Activated CD4-positive, CD25-positive, alpha-beta regulatory T cell treated with anti-CD3 and anti-CD28 coated beads, Interleukin-2, amount 50 U/mL, for 72 hours (primary cell): ENCODE data around the gene MX2.

Source experiments
- DNase-seq: peaks from one replicate; pipeline ENCODE4 v3.0.0; 2021

Gene MX2

DNA sequence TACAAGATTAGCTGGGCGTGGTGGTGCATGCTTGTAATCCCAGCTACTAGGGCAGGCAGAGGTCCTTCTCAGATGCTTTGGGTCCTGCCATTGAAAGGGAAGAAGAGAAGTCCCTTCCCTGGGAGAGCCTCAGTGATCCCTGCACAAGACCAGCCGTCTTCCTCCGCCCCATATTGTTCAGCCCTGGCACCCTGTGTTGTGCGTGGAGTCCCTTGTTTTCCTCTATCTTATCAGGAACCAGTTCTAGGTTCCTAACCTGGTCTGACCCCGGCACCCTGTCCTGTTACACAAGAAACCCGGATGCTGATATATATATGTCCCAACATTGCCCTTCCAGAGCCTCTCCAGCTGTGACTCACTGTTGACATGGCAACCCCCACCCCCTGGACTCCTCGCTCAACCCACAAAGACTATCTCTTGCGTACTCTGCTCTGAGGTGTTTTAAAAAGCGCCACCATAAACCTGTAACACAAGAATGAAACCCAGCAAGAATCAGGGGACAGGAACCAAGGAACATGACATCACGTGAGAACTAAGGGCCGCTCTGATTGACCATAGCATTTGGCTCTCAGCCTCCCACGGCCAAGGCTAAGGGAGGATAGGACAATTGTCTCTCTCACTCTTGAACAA is 4.8 kb downstream of the MX2 start:
- no peak for DNase-seq

- no peak for DNase-seq
Measured at GRCh38 chr21:41367301-41367944, 5.6 kb downstream of the MX2 start.

DNA sequence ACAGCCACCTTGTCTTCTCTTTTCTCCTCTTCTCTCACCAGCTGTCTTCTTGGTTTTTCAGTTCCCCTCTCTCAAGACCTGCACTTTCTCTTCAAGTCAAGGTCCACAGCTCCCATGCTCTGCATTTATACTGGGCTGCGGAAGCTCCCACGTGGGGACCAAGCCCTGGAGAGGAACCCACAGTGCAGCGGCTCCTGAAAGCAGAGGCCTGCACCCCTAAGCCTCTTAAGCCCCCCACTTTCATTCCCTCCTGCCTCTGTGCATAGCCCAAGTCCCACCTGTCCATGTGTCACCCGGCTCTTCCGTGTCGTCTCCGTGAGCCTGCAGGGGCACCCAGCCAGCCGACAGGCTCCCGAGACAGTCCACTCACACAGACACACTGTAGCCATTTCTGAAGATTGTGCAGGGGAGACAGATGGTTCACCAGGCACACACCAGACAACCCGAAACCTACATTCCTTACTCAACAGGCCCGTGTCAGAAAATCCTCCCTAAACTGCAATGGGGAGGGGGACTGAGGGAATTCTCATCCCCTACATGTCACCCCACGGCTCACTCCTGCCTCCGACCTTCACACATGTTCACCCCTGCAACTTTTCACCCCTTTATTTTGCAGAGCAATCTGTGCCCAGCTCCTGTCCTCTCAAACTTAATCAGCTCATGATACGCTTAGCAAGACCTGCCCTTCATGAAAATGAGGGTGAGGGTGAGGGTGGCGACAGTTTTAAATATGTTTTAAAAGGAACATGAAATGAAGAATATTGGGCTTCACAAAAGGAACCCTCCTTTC is 6.3 kb downstream of the MX2 start:
- no peak for DNase-seq

DNA sequence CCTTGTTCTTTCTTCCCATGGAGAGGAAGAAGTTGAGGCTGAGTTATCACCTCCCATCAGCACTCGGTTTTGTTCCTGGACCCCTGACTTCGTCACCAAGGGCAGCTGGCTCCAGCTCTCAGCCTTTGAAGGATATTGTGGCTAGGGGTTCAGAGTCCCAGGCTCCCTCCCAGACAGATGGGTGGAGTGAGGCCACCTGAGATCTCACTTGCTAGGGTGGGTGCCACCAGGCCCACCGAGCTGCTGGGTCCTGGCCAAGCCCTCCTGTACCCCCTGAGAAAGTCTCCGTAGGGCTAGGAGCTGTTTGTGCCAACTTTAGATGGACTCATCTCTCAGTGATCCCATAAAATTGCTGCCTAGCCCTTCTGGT is 6.9 kb downstream of the MX2 start:
- no peak for DNase-seq

DNA sequence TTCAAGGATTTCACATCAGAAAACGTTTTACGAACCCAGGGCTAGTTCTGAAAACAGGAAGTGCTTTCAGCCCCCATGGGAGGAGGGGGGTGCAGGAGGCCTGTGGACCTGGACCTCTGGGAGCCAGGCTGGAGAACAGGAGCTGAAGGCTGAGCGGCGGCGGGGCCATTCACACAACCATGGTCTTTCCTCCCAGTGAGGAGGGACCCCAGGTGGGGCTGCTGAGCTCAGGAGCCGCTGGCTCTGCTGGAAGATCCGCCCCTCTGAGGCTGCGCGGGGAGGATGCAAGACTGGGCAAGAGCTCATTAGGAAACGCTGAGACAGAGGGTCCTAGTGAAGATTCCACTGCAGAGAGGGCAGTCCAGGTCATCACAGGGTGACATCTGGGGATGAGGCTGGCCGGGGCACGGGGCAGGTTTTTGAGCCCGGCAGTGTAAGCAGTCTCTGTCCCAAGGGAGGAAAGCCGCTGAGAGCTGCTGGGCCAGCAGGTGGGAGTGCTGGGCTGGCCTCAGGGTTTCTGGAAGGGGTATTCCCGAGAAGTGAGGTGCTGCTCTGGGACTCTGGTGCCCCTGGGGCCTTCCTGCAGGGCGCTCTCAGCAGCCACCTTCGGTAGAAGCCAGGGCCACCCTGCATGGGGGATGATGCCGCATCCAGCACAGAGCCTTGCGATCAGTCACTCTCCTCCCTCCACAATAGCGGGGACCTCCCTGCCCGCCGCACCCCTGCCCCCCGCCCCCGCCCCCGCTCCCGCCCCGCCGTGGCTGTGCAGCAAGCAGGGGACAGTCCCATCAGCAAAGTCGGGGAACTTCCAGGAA is 7.5 kb downstream of the MX2 start:
- DNase-seq, result peak; percentile 49

DNA sequence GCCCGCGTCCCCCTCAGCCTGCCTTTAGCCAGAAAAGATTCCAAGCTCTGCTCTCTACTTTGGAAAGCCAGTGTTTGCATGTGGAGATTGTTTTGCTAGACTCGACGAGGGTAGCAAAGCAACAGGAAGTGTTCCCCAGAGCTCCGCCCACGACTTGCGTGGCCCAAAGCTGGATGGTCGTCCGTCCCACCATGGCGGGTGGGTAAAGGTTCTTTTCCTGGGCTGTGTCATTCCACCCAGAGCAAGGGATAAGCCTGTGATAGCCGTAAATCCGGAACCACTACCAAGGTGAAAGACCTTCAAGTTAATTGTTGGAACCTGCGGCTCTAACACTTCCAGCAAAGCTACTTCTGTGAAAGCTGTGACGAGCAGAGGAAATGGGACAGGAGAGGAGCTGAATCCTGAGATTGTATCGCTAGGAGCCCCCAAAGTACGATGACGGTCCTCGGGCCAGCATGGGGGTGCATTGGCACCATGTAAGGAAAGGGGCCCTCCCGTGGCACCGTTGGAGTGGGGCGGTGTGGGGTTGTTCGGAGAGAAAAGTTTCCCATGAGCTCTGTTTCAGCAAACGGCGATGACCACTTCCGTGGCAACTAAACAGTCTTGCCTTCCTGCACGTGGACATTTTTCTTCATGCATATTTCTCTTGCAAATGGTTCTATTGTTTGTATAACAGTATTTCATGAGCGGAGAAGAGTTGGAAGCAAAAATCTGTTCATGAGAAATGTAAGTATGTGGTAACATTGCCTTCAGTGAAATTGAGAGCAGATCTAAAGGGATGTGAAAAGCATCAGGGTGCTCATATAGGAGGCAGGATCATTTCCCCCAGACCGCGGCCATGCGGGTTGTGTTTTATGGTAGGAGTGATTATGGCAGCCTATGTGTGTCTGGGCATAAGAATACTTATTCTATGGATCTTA is 8.4 kb downstream of the MX2 start:
- peak; percentile 41 for DNase-seq

DNA sequence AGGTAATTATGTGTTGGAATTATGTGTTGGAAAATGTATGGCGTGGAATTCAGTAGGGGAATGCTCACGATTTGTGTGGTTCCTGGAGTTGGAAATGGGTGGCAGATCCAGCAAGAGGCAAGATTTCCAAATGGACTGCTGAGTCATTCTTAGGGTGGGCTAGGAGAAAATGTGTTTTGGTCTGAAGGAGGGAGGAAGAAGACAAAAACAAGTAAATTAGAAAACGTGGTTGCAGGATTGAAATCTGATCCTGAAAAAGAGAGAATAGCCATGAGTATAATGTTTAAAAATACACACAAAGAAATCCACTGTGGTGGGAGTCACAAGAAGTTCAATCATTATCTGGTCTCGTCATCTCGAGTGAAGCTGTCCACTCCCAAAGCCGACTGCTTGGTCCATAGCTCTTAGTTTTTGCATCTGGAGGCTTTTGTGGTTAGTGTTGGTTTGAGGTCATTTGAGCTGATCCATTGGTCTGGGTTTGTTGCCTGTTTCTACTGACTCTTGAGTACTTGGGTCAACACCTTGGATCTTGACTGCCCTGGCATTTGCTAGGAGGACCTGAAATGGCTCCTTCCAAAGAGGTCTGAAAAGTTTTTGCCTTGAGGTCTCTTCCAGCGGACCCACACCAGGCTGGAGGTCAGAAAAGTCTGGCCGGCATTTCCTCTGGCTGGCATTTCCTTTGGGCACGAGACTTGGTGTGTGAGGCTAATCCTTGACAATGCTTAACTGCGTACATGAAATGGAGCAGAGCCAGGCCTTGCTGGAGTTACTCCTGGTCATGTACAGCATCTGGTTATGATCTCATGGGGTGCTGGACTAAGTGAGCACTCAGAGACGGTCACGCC is 9.2 kb downstream of the MX2 start:
- no peak for DNase-seq

DNA sequence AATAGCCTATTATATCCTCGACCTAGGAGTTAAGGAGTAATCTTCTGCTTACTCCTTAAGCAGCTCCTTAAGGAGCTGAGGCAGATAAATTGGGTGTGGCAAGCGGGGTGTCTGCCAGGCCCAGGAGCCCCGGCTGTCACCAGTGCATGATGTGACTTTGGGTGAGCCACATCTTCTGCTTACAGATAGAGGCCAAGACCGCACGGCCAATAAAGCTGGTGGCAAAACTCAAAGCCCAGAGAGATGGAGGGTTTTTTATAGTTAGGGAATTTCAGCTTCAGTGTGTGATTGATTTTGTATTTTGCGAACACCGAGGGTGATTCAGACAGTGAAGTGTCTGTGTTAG is 9.8 kb downstream of the MX2 start:
- DNase-seq, result no peak

- no peak for DNase-seq
Measured at GRCh38 chr21:41373253-41373652, 11.4 kb downstream of the MX2 start.

- no peak for DNase-seq
Measured at GRCh38 chr21:41373763-41374162, 11.9 kb downstream of the MX2 start.

DNA sequence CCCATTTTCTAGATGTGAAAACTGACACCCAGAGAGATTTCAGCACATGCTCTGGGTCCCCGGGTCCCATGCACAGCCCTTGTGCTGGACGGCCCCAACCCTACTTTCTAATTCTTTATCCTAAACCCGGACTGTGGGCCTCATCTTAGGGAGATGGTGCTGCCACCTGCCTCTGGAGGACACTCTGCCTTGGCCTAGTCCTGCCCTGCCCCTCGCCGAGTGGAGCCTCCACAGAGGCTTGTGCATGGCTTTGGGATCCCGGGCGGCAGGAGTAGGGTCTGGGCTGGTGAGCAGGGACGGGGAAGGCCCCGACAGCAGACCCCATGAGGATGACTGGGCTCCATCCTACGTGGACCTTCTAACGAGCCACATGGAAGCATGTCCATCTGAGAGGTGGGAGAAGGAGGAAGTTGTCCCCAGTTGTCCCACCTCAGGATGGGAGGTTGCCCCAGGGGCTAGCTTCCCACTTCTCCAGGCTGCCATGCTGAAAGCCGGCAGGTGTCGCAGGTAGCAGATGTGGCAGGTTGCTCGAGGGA is 12.4 kb downstream of the MX2 start:
- no peak for DNase-seq

DNA sequence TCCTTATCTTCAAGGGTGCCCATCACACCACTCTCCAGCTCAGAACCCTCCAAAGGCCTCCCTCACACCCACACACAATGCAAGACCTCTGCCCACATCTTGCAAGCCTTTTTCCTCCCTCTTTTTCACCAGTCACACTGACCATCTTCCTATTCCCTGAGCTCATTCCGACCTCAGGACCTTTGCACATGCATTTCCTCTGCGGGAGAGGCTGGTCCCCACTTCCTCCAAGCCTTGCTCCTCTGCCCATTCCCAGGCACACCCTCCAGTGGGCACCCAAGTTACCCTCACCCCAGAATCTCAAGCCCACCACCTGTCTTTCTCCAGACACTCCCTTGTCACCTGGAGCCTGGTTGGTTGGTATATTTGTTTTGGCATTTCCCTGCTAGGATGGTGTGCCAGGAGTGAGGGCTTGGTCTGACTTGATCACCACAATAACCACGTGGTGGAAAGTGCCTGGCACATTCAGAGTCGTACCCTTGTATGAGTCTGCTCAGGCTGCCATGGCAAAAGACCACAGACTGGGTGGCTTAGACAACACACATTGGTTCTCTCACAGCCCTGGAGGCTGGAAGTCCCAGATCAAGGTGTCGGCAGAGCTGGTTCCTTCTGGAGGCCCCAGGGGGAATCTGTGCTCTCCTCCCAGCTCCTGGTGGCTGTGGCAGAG is 13.2 kb downstream of the MX2 start:
- DNase-seq, result no peak

GRCh38 chr21:41375875-41376274 is 14.0 kb downstream of the MX2 start:
- no peak for DNase-seq

DNA sequence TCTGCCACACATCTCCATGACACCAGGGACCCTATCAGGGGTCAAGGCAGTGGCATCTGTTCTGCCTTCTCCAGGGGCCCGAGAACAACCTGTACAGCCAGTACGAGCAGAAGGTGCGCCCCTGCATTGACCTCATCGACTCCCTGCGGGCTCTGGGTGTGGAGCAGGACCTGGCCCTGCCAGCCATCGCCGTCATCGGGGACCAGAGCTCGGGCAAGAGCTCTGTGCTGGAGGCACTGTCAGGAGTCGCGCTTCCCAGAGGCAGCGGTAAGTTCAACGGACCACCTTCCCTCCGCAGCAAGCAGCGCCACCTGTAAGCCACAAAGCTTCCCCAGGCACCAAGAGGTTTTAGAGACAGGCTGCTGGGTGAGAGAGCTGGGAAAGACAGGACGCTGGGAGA is 15.9 kb downstream of the MX2 start:
- no peak for DNase-seq

DNA sequence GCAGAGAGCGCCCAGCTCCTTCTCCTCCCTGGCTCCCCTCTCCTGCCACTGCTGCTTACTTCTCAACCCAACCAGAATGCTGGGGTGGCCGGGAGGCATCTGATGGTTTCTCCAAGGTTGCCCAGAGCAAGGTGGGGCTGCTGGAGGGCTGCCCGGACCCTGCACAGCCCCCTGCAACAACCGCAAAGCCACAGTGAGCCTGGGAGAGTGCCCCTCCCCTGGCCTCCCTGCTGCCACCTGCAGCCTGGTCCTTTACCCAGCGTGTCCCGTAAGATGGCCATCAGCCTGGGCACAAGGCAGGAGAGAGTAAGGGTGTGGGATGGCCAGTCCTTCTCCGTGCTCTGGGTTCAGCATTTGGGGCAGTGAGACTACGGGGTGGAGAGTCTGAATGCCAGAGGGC is 17.0 kb downstream of the MX2 start:
- no peak for DNase-seq

- no peak for DNase-seq
Measured at GRCh38 chr21:41379901-41380300, 18.1 kb downstream of the MX2 start.

DNA sequence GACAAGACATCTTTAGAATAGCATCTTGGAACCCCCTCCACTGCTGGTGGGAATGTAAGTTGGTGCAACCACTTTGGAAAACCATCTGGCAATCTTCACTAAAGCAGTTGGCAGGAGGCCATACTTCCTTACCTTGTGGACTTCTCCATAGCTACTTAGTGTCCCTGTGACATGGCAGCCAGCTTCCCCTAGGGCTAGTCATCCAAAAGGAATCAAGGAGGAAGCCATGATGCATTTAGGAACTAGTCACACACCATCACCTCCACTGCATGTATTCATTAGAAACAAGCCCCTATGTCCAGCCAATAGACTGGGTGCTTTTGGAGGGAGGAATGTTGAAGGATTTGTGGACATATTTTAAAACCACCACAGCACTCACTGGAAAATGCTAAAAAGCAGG is 19.9 kb downstream of the MX2 start:
- DNase-seq, result no peak

DNA sequence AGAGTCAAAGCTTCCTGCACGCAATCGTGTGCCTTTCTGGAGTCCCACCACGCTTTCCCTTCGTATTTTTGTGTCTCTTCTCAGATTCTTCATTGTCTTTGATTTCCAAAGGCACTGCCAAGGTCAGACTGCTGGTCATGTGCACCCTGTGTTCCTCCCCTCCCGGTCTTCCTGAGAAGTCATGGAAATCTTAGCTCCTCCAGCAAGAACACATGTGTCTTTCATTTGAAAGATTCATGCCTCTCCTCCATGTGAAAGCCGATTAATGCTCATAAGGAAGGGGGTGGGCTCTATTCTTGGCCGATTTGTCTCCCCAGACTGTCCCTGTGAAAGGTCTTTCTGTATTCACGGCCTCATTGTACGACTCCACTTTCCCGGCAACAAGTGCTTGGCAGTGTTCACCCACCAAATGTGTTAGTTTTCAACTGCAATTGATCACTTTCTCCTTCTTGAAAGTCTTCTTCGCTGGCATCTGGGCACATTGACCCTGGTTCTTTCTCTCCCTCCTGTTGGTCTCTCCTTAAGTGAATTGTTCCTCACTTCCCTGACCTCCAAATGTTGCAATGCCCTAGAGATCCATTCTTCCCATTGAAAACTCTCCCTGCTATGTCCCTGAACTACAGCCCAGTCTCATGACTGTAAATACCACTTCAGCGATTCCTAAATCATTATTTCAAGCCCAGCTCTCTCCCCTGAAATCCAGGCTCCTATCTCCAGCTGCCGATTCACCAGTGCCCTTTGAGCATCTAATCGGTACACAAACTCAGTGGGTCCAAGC is 25.4 kb downstream of the MX2 start:
- no peak for DNase-seq

DNA sequence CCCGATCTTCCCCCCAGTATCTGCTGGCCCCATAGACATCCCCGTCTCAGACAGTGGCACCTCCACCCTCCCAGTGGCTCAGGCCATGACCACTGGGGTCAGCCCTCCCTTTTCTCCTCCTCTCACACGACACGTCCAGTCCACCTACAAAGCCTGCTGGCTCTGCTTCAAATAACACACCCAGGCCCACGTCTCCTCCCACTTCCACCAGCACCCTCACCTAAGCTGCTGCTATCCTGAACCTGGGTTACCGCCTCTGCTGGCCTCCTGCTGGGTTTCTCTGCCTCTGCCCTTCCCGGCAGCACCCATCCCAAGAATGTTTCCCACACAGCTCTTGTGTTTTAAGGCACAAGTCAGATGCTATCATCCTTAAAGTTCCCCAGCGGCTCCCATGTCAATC is 26.0 kb downstream of the MX2 start:
- no peak for DNase-seq

DNA sequence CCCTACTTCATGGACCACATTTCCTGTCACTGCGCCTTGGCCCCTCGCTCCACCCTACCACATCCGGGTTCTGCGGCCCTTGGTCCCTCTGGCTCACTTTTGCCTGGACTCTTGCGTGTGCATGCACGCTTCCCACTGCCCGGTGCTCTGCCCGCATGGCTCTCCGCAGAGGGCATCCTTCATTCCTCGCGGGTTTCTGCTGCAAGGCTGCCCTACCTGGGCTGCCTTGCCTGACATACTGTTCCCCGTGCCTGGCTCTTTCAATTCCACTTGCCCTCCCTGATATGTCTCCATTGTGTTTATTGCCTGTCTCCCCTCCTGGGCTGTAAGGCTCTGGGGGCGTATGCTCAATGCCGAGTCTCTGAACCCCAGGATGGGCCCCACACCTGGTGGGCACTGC is 26.4 kb downstream of the MX2 start:
- DNase-seq, result no peak
